H1 (cell line): ENCODE results near the gene PKP1. TPM values are rescaled to one million over a fixed set of nuclear protein-coding genes. Genes with fewer than 3 reads are reported as not detected.

Experiments used
- CTCF ChIA-PET: fragments of 300-600 bp; sonication (Branson Sonifier 250); formaldehyde crosslinking; loops from one replicate; lab custom pipeline; 2021; ENCODE audit not compliant: partially characterized antibody; lab: Charles Lee
- POLR2A ChIA-PET: fragments of 300-600 bp; sonication (Branson Sonifier 250); formaldehyde crosslinking; loops from one replicate; lab custom pipeline; 2021; ENCODE audit warnings: inconsistent platforms; ENCODE audit not compliant: partially characterized antibody; lab: Charles Lee
- DNase-seq, 2 experiments: peaks; one replicate each; pipeline versions ENCODE4 v3.0.0 to v3.0.0-alpha.2; 2010 to 2022; ENCODE audit warnings: low spot score in 2 of 2, low read depth in 1 of 2, mixed read lengths in 1 of 2
- FAIRE-seq: peaks from 2 replicates; lab custom pipeline; 2011; peaks lifted over from hg19 to GRCh38; lab: Jason Lieb, UNC
- H2AFZ ChIP-seq: 2 replicates; pipeline ENCODE4 v1.8.1; 2012; ENCODE audit warnings: low read length, inconsistent platforms
- H2AK5ac ChIP-seq: 2 replicates; pipeline ENCODE4 v1.6.1; 2013; ENCODE audit warnings: low read depth, low read length
- H2BK120ac ChIP-seq: replicated peaks from 2 replicates; pipeline ENCODE3; 2013; ENCODE audit warnings: low read depth, low read length, inconsistent platforms
- H2BK12ac ChIP-seq: 2 replicates; pipeline ENCODE4 v1.6.1; 2013; ENCODE audit warnings: low read depth, low read length
- H2BK15ac ChIP-seq: 2 replicates; pipeline ENCODE4 v1.6.1; 2013; ENCODE audit warnings: low read length
- H2BK20ac ChIP-seq: 2 replicates; pipeline ENCODE4 v1.6.1; 2013; ENCODE audit warnings: low read length
- H2BK5ac ChIP-seq: 2 replicates; pipeline ENCODE4 v1.6.1; 2013; ENCODE audit warnings: low read depth, low read length
- H3K14ac ChIP-seq: 2 replicates; pipeline ENCODE4 v1.6.1; 2013; ENCODE audit warnings: inconsistent platforms; ENCODE audit not compliant: insufficient read length
- H3K18ac ChIP-seq: 2 replicates; pipeline ENCODE4 v1.6.1; 2013; ENCODE audit warnings: low read length; ENCODE audit errors: extremely low read depth
- H3K23ac ChIP-seq: 2 replicates; pipeline ENCODE4 v1.6.1; 2013; ENCODE audit warnings: inconsistent platforms; ENCODE audit not compliant: insufficient read length
- H3K23me2 ChIP-seq: 2 replicates; pipeline ENCODE4 v1.6.1; 2013; ENCODE audit warnings: low read depth, low read length
- H3K27ac ChIP-seq: 2 replicates; pipeline ENCODE4 v1.6.1; 2011; ENCODE audit warnings: low read depth, low read length, inconsistent platforms
- H3K27me3 ChIP-seq, 4 experiments: replicated peaks in 1 of 4; 1 replicate in 1 of 4; 2 replicates in 3 of 4; pipeline versions ENCODE4 v1.6.1 to v1.8.1; 2011 to 2013; ENCODE audit warnings: low read length in 3 of 4, mild to moderate bottlenecking in 3 of 4, inconsistent platforms in 2 of 4, mixed read lengths in 2 of 4, moderate library complexity in 1 of 4; ENCODE audit not compliant: control insufficient read depth in 3 of 4, insufficient read depth in 3 of 4; ENCODE audit errors: extremely low read depth in 1 of 4
- H3K36me3 ChIP-seq, 4 experiments: 2 replicates each; pipeline versions ENCODE4 v1.6.1 to v1.8.1; 2011 to 2013; ENCODE audit warnings: mild to moderate bottlenecking in 4 of 4, low read length in 3 of 4, moderate library complexity in 2 of 4, control low read depth in 1 of 4, inconsistent platforms in 1 of 4; ENCODE audit not compliant: insufficient read depth in 4 of 4, control insufficient read depth in 2 of 4
- H3K4ac ChIP-seq: replicated peaks from 2 replicates; pipeline ENCODE3; 2013; ENCODE audit warnings: low read length, low read depth, mixed read lengths, inconsistent platforms; ENCODE audit not compliant: insufficient read length
- H3K4me1 ChIP-seq, 4 experiments: replicated peaks in 1 of 4; 1 replicate in 1 of 4; 2 replicates in 3 of 4; pipeline versions ENCODE4 v1.6.1 to v1.8.1; 2011 to 2013; ENCODE audit warnings: low read length in 3 of 4, inconsistent platforms in 2 of 4, mixed read lengths in 1 of 4; ENCODE audit not compliant: insufficient read depth in 4 of 4, control insufficient read depth in 3 of 4
- H3K4me2 ChIP-seq, 2 experiments: 2 replicates each; pipeline versions ENCODE4 v1.6.1 to v1.8.1; 2011 to 2013; ENCODE audit warnings: low read depth in 2 of 2, low read length in 2 of 2, control low read depth in 1 of 2, inconsistent platforms in 1 of 2, mild to moderate bottlenecking in 1 of 2; ENCODE audit not compliant: insufficient read depth in 1 of 2
- H3K4me3 ChIP-seq, 4 experiments: fragments of 200-600, 300-600 bp in 1 of 4; sonication (generic), shearing (Covaris generic), sonication (Bioruptor Twin) in 1 of 4; 2 replicates each; pipeline versions ENCODE4 v1.5.1 to v1.8.1; 2011 to 2016; ENCODE audit warnings: low read length in 4 of 4, low read depth in 3 of 4, control low read depth in 2 of 4, inconsistent platforms in 2 of 4, mild to moderate bottlenecking in 2 of 4, mixed read lengths in 1 of 4, moderate library complexity in 1 of 4; ENCODE audit not compliant: insufficient read depth in 2 of 4; ENCODE audit errors: extremely low read depth in 1 of 4
- H3K56ac ChIP-seq: replicated peaks from 2 replicates; pipeline ENCODE3; 2013; ENCODE audit warnings: low read depth, mild to moderate bottlenecking, mixed read lengths, low read length, inconsistent platforms; ENCODE audit not compliant: insufficient read length
- H3K79me1 ChIP-seq: 2 replicates; pipeline ENCODE4 v1.6.1; 2013; ENCODE audit warnings: low read depth, low read length, control low read depth
- H3K79me2 ChIP-seq, 2 experiments: 2 replicates each; pipeline versions ENCODE4 v1.6.1 to v1.8.1; 2012 to 2013; ENCODE audit warnings: low read length in 2 of 2, mild to moderate bottlenecking in 2 of 2, inconsistent platforms in 1 of 2; ENCODE audit not compliant: insufficient read depth in 2 of 2, control insufficient read depth in 1 of 2
- H3K9ac ChIP-seq, 4 experiments: replicated peaks in 1 of 4; 1 replicate in 1 of 4; 2 replicates in 3 of 4; pipeline versions ENCODE4 v1.6.1 to v1.8.1; 2011 to 2013; ENCODE audit warnings: low read depth in 3 of 4, low read length in 3 of 4, control low read depth in 2 of 4, mild to moderate bottlenecking in 2 of 4, moderate library complexity in 2 of 4, inconsistent platforms in 1 of 4; ENCODE audit errors: extremely low read depth in 1 of 4
- H3K9me3 ChIP-seq, 2 experiments: 2 replicates each; pipeline versions ENCODE4 v1.6.1 to v1.8.1; 2012 to 2013; ENCODE audit warnings: mild to moderate bottlenecking in 2 of 2, moderate library complexity in 2 of 2, control low read depth in 1 of 2, inconsistent platforms in 1 of 2, low read depth in 1 of 2, low read length in 1 of 2, mixed read lengths in 1 of 2; ENCODE audit not compliant: insufficient read depth in 2 of 2
- H4K20me1 ChIP-seq, 2 experiments: replicated peaks in 1 of 2; 2 replicates each; pipeline versions ENCODE3 to v1.8.1; 2011 to 2013; ENCODE audit warnings: inconsistent platforms in 2 of 2, low read length in 2 of 2, mild to moderate bottlenecking in 1 of 2; ENCODE audit not compliant: insufficient read depth in 2 of 2, control insufficient read depth in 1 of 2
- H4K5ac ChIP-seq: 2 replicates; pipeline ENCODE4 v1.6.1; 2013; ENCODE audit warnings: low read length, low read depth, mixed read lengths, inconsistent platforms; ENCODE audit not compliant: insufficient read length
- H4K8ac ChIP-seq: 2 replicates; pipeline ENCODE4 v1.8.0; 2013; ENCODE audit warnings: mild to moderate bottlenecking, moderate library complexity, low read length, inconsistent platforms; ENCODE audit not compliant: insufficient read depth; ENCODE audit errors: extremely low read depth
- H4K91ac ChIP-seq: replicated peaks from 2 replicates; pipeline ENCODE3; 2013; ENCODE audit warnings: low read length, mixed read lengths, inconsistent platforms; ENCODE audit not compliant: insufficient read length
- BRCA1 ChIP-seq: IDR thresholded peaks from 2 replicates; pipeline ENCODE4 v1.6.1; 2012; ENCODE audit warnings: low read depth, low read length, improper control_type of control experiment
- E2F6 ChIP-seq: IDR thresholded peaks from 2 replicates; pipeline ENCODE4 v1.6.1; 2012; ENCODE audit warnings: inconsistent platforms
- FOSL1 ChIP-seq: IDR thresholded peaks from 2 replicates; pipeline ENCODE4 v1.6.1; 2011; ENCODE audit warnings: mild to moderate bottlenecking, low read depth, low read length, moderate library complexity; ENCODE audit not compliant: insufficient read depth
- GABPA ChIP-seq: IDR thresholded peaks from 2 replicates; pipeline ENCODE4 v1.6.1; 2011; ENCODE audit warnings: mild to moderate bottlenecking, low read length, moderate library complexity, borderline replicate concordance; ENCODE audit not compliant: insufficient read depth
- JUND ChIP-seq: IDR thresholded peaks from 2 replicates; pipeline ENCODE4 v1.6.1; 2011; ENCODE audit warnings: mild to moderate bottlenecking, improper control_type of control experiment, low read length
- MAX ChIP-seq: IDR thresholded peaks from 2 replicates; pipeline ENCODE4 v1.6.1; 2012; ENCODE audit warnings: inconsistent platforms
- PHF8 ChIP-seq: fragments of 200-600 bp; sonication (generic); conservative IDR thresholded peaks from 2 replicates; pipeline ENCODE4 v1.7.1; 2012; ENCODE audit warnings: low read depth, mild to moderate bottlenecking, inconsistent platforms, low read length, moderate library complexity
- POLR2AphosphoS5 ChIP-seq: IDR thresholded peaks from 2 replicates; pipeline ENCODE4 v1.6.1; 2011; ENCODE audit warnings: low read depth, low read length
- RFX5 ChIP-seq: IDR thresholded peaks from 2 replicates; pipeline ENCODE4 v1.6.1; 2011; ENCODE audit warnings: low read depth, low read length, improper control_type of control experiment, borderline replicate concordance
- SIN3A ChIP-seq, 2 experiments: IDR thresholded peaks in 1 of 2; conservative IDR thresholded peaks in 1 of 2; 2 replicates each; pipeline ENCODE4 v1.6.1; 2011 to 2012; ENCODE audit warnings: low read length in 2 of 2, improper control_type of control experiment in 1 of 2, low read depth in 1 of 2, mild to moderate bottlenecking in 1 of 2
- SP1 ChIP-seq: IDR thresholded peaks from 2 replicates; pipeline ENCODE4 v1.6.1; 2011; ENCODE audit warnings: low read depth, low read length
- SP2 ChIP-seq: IDR thresholded peaks from 2 replicates; pipeline ENCODE4 v1.6.1; 2012; ENCODE audit warnings: mild to moderate bottlenecking, low read length, inconsistent platforms
- WGBS, 2 experiments: shearing (Covaris generic) in 1 of 2; methylation state at CpG; one replicate each; pipeline versions ENCODE4 v1.1.6 to v1.1.7; 2013 to 2015; ENCODE audit warnings: low lambda C conversion rate in 2 of 2, mixed read lengths in 2 of 2, inconsistent platforms in 1 of 2, low coverage in 1 of 2, missing lambda C conversion rate in 1 of 2; ENCODE audit not compliant: insufficient replicate concordance in 2 of 2, insufficient coverage in 1 of 2, insufficient read length in 1 of 2; ENCODE audit errors: extremely low coverage in 1 of 2, missing lambda C conversion rate in 1 of 2; 5-methylcytosine and 5-hydroxymethylcytosine counted together
- polyA plus RNA-seq, 7 experiments: library from polyadenylated mRNA; depleted of rRNA in 3 of 7; stranded (reverse) in 5 of 7; unstranded in 2 of 7; fragments of >200 nt in 5 of 7; fragments of 200-250 nt in 2 of 7; gene quantifications; 1 replicate in 5 of 7; 2 replicates in 1 of 7; 4 replicates in 1 of 7; pipeline versions ENCODE4 v1.2.1 to v1.2.3, GENCODE V29; 2011 to 2013; ENCODE audit warnings: missing spikeins in 2 of 7, mixed read lengths in 2 of 7
- total RNA-seq: library from RNA; stranded (reverse); fragmentation: NEBNext Ultra II Directional; extraction: Animal tissue kit (Norgen Biotek cat#: 25700); gene quantifications from 2 replicates; pipeline ENCODE4 v1.2.1, GENCODE V29; 2021

Gene PKP1
- total and polyA plus RNA-seq, 2 of the 8 experiments (the other 6 are each of a cell fraction or from before 2014, with no cell fraction given) = 0.21 to 0.95 TPM

DNA sequence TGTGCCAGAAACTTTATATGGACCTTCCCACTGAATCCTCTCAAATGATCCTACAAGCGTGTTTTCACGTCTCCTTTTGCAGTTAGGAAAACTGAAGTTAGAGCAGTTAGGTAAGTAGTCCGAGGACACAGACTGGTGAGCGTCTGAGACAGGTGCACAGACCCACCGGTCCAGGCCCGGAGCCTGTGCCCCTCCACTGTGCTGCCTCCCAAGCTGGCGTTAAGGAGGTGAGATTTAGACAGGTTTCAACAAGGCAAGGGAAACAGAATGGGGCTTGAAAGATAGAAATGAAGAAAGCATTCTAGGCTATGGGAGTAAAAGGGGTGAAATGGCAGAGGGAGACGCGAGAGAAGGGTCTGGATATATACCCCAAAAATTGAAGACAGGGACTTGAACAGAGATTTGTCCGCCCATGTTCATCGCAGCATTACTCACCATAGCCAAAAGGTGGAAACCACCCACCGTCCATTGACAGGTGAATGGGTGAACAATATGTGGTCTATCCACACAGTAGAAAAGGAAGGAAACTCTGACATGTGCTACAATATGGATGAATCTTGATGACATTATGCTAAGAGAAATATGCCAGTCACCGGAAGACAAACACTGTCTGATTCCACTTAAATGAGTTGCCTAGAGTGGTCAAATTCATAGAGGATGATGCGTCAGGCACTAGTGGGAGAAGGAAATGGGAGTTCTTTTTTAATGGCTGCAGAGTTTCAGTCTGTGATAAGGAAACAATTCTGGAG lies 15.7 kb upstream of the PKP1 start:
- H3K36me3 ChIP-seq = no peaks in the 10 kb centered on the region
- no peak overlapping the region for H3K4ac ChIP-seq
- H2BK12ac ChIP-seq = no peak overlapping the region
- H3K4me3 ChIP-seq = no peak overlapping the region
- H2BK15ac ChIP-seq = no peak overlapping the region
- H3K27me3 ChIP-seq = no peaks in the 10 kb centered on the region; a peak in 1 of 7 replicates
- no peak overlapping the region for H2AFZ ChIP-seq
- POLR2A ChIA-PET = no interaction called here
- H3K79me2 ChIP-seq = no peaks in the 10 kb centered on the region
- H3K79me1 ChIP-seq = no peaks in the 10 kb centered on the region
- H3K9me3 ChIP-seq = no peaks in the 10 kb centered on the region
- no peak overlapping the region for H3K18ac ChIP-seq
- H3K4me1 ChIP-seq = peaks cover 0 to 1% (median 0%) of the 10 kb centered on the region in 4 experiments; a peak in 1 of 7 replicates
- no peaks in the 10 kb centered on the region for H4K20me1 ChIP-seq
- no peak overlapping the region for H3K27ac ChIP-seq
- no peak overlapping the region for H3K9ac ChIP-seq
- DNase-seq (no peak), FAIRE-seq (no peak)
- H4K91ac ChIP-seq = no peak overlapping the region
- no peak overlapping the region for H2BK20ac ChIP-seq
- H2AK5ac ChIP-seq = no peak overlapping the region
- H3K14ac ChIP-seq = no peak overlapping the region
- no peak overlapping the region for H3K23ac ChIP-seq
- no peak overlapping the region for H3K4me2 ChIP-seq
- H2BK120ac ChIP-seq = no peak overlapping the region
- no peak overlapping the region for H3K56ac ChIP-seq
- H2BK5ac ChIP-seq = no peak overlapping the region
- H3K23me2 ChIP-seq = no peaks in the 10 kb centered on the region; the same call in 1 of the 2 replicates
- H4K8ac ChIP-seq = no peak overlapping the region
- no peak overlapping the region for H4K5ac ChIP-seq
- CTCF ChIA-PET = interaction anchor here (0.7 to 9.7 kb wide), 7 partner anchors 9 to 93 kb away, joined by 3 to 154 read pairs (median 3); partner anchors contain the start of gene PKP1
- WGBS, 2 experiments = 86% methylated on average over 14 of the region's 14 CpGs; no CpG with 5 or more reads in 1 of the 2 experiments
- TF ChIP-seq SP2 (no peak), GABPA (no peak), MAX (no peak), BRCA1 (no peak), RFX5 (no peak), SIN3A (conservative IDR thresholded peaks at IDR 0.05 in 1 of 2, IDR thresholded peaks at IDR 0.05 in 1 of 2; ENCODE audit: low read depth in 1 of 2, low read length in 2 of 2) (no peak), SP1 (no peak), E2F6 (no peak), PHF8 (no peak), POLR2AphosphoS5 (no peak), JUND (no peak), FOSL1 (no peak)
